Left forelimb (tissue), 1 donor: ENCODE data around the gene THYN1.
A peak's percentile ranks its signal among the peaks of the same experiment; 100 is the strongest.
"Not testable (repeated sequence)": the region's sequence is repeated elsewhere in the genome, so short reads cannot be mapped to it uniquely, and the experiment has no call there.

Experiments used
- DNase-seq: peaks from one replicate; pipeline ENCODE4 v3.0.0-alpha.2; 2018; ENCODE audit warnings: low spot score

THYN1 gene

GRCh38 chr11:134275188-134275533 is 22.0 kb upstream of the THYN1 start:
- no peak for DNase-seq

- DNase-seq, result no peak
Measured at GRCh38 chr11:134273317-134273712, 20.2 kb upstream of the THYN1 start.

GRCh38 chr11:134272381-134273316 is 19.5 kb upstream of the THYN1 start:
- no peak for DNase-seq

- DNase-seq, result no peak
Measured at GRCh38 chr11:134271978-134272377, 18.8 kb upstream of the THYN1 start.

GRCh38 chr11:134270250-134270714 is 17.1 kb upstream of the THYN1 start:
- no peak for DNase-seq

GRCh38 chr11:134267966-134268365 is 14.8 kb upstream of the THYN1 start:
- DNase-seq, result no peak

GRCh38 chr11:134267461-134267860 is 14.3 kb upstream of the THYN1 start:
- no peak for DNase-seq

- DNase-seq, result no peak
Measured at GRCh38 chr11:134266841-134267251, 13.7 kb upstream of the THYN1 start.

- no peak for DNase-seq
Measured at GRCh38 chr11:134266440-134266839, 13.3 kb upstream of the THYN1 start.

- DNase-seq, result no peak
Measured at GRCh38 chr11:134264966-134265764, 12.0 kb upstream of the THYN1 start.

GRCh38 chr11:134261626-134262488 is 8.7 kb upstream of the THYN1 start:
- DNase-seq, result peak; percentile 46

- peak; percentile 59 for DNase-seq
Measured at GRCh38 chr11:134260983-134261382, 7.8 kb upstream of the THYN1 start.

- no peak for DNase-seq
Measured at GRCh38 chr11:134260503-134260902, 7.4 kb upstream of the THYN1 start.

- peak; percentile 30 for DNase-seq
Measured at GRCh38 chr11:134258577-134258976, 5.4 kb upstream of the THYN1 start.

GRCh38 chr11:134257101-134257500 is 3.9 kb upstream of the THYN1 start:
- no peak for DNase-seq

GRCh38 chr11:134255184-134255561 is 2.0 kb upstream of the THYN1 start:
- not testable (repeated sequence) for DNase-seq

GRCh38 chr11:134254433-134255183 is 1.5 kb upstream of the THYN1 start:
- DNase-seq, result no peak

GRCh38 chr11:134252346-134253187 is 585 bp downstream of the THYN1 start:
- no peak for DNase-seq

- no peak for DNase-seq
Measured at GRCh38 chr11:134250675-134251074, 2.5 kb downstream of the THYN1 start.

GRCh38 chr11:134250246-134250645 is 2.9 kb downstream of the THYN1 start:
- no peak for DNase-seq
